HepG2 (cell line): ENCODE results near the gene CELSR2. TPM values are rescaled to one million over a fixed set of nuclear protein-coding genes. Genes with fewer than 3 reads are reported as not detected.

Experiments
- ADNP ChIP-seq: sonication (generic); formaldehyde crosslinking; IDR thresholded peaks from 2 replicates; pipeline ENCODE4 v1.4.0; 2020; ENCODE audit warnings: missing genetic modification reagents
- DNMT1 ChIP-seq: sonication (generic); formaldehyde crosslinking; IDR thresholded peaks from 2 replicates; pipeline ENCODE4 v1.5.1; 2020; ENCODE audit warnings: mild to moderate bottlenecking, missing genetic modification reagents
- GMEB2 ChIP-seq: IDR thresholded peaks from 2 replicates; pipeline ENCODE4 v1.6.1; 2016; ENCODE audit warnings: missing biosample characterization, missing genetic modification reagents, low read depth
- GTF2F1 ChIP-seq: fragments of 150-350 bp; IDR thresholded peaks from 2 replicates; pipeline ENCODE4 v1.6.1; 2014; ENCODE audit warnings: low read length
- MXD4 ChIP-seq: IDR thresholded peaks from 2 replicates; pipeline ENCODE4 v1.6.1; 2016; ENCODE audit warnings: mild to moderate bottlenecking, missing biosample characterization, missing genetic modification reagents
- NBN ChIP-seq: fragments of 450-650 bp; conservative IDR thresholded peaks from 2 replicates; pipeline ENCODE4 v1.6.1; 2017
- ZBTB4 ChIP-seq: sonication (generic); formaldehyde crosslinking; IDR thresholded peaks from 2 replicates; pipeline ENCODE4 v1.4.0; 2020; ENCODE audit warnings: missing genetic modification reagents, mild to moderate bottlenecking, borderline replicate concordance
- ZNF468 ChIP-seq: sonication (generic); formaldehyde crosslinking; IDR thresholded peaks from 2 replicates; pipeline ENCODE4 v1.8.0; 2022; ENCODE audit warnings: mild to moderate bottlenecking, moderate library complexity, missing genetic modification reagents
- ZNF552 ChIP-seq: sonication (generic); formaldehyde crosslinking; IDR thresholded peaks from 2 replicates; pipeline ENCODE4 v1.9.0; 2022; ENCODE audit warnings: missing genetic modification reagents, mild to moderate bottlenecking, borderline replicate concordance
- ZNF616 ChIP-seq: sonication (generic); formaldehyde crosslinking; IDR thresholded peaks from 2 replicates; pipeline ENCODE4 v1.5.0; 2020; ENCODE audit warnings: low read depth, mild to moderate bottlenecking, missing genetic modification reagents
- ZNF674 ChIP-seq: sonication (generic); formaldehyde crosslinking; IDR thresholded peaks from 2 replicates; pipeline ENCODE4 v1.5.0; 2020; ENCODE audit warnings: low read depth, mild to moderate bottlenecking, missing genetic modification reagents
- ZSCAN31 ChIP-seq: sonication (generic); formaldehyde crosslinking; IDR thresholded peaks from 2 replicates; pipeline ENCODE4 v1.5.0; 2020; ENCODE audit warnings: low read depth, mild to moderate bottlenecking, missing genetic modification reagents
- ZUFSP ChIP-seq: sonication (generic); formaldehyde crosslinking; IDR thresholded peaks from 2 replicates; pipeline ENCODE4 v1.9.0; 2021; ENCODE audit warnings: missing genetic modification reagents, mild to moderate bottlenecking, borderline replicate concordance
- polyA plus RNA-seq, 8 experiments: library from polyadenylated mRNA; depleted of rRNA in 3 of 8; stranded (reverse) in 7 of 8; unstranded in 1 of 8; fragments of >200 nt; fragmentation: Illumina TruSeq in 4 of 8; extraction: Trizol in 4 of 8; gene quantifications; 2 replicates each; pipeline versions ENCODE4 v1.2.1 to v1.2.3, GENCODE V29; 2011 to 2016; ENCODE audit warnings: low read depth in 4 of 8, missing spikeins in 1 of 8, mixed read lengths in 1 of 8; ENCODE audit not compliant: insufficient read depth in 1 of 8
- total RNA-seq, 5 experiments: library from RNA; depleted of rRNA; stranded (reverse); fragments of >200 nt; fragmentation: Illumina TruSeq; extraction: Trizol; gene quantifications; 2 replicates each; pipeline ENCODE4 v1.2.3, GENCODE V29; 2016; ENCODE audit warnings: low read depth in 1 of 5
- TF ChIP-seq, protein P1 (sequence below): sonication (generic); formaldehyde crosslinking; IDR thresholded peaks from 2 replicates; pipeline ENCODE4 v1.9.0; 2021; ENCODE audit warnings: missing genetic modification reagents, borderline replicate concordance
- TF ChIP-seq, protein P2 (sequence below): sonication (generic); formaldehyde crosslinking; IDR thresholded peaks from 2 replicates; pipeline ENCODE4 v1.8.1; 2023; ENCODE audit warnings: missing genetic modification reagents, inconsistent platforms, borderline replicate concordance

Gene CELSR2
- total and polyA plus RNA-seq, 2 of the 13 experiments (the other 11 are each of a cell fraction or from before 2014, with no cell fraction given): 4.0 to 6.6 TPM

GRCh38 chr1:109261006-109261405 lies 11.7 kb downstream of the CELSR2 start (continued):
- TF ChIP-seq GMEB2 (CRISPR knock-in tag) (no peak), ZNF674 (CRISPR knock-in tag) (no peak), ZNF468 (CRISPR knock-in tag) (no peak), ZBTB4 (CRISPR knock-in tag) (no peak), MXD4 (no peak), DNMT1 (no peak), GTF2F1 (no peak), NBN (no peak), ZNF552 (no peak), ADNP (CRISPR knock-in tag) (no peak), ZSCAN31 (CRISPR knock-in tag) (no peak), ZUFSP (CRISPR knock-in tag) (no peak), ZNF616 (no peak)
- TF ChIP-seq, protein P1, sequence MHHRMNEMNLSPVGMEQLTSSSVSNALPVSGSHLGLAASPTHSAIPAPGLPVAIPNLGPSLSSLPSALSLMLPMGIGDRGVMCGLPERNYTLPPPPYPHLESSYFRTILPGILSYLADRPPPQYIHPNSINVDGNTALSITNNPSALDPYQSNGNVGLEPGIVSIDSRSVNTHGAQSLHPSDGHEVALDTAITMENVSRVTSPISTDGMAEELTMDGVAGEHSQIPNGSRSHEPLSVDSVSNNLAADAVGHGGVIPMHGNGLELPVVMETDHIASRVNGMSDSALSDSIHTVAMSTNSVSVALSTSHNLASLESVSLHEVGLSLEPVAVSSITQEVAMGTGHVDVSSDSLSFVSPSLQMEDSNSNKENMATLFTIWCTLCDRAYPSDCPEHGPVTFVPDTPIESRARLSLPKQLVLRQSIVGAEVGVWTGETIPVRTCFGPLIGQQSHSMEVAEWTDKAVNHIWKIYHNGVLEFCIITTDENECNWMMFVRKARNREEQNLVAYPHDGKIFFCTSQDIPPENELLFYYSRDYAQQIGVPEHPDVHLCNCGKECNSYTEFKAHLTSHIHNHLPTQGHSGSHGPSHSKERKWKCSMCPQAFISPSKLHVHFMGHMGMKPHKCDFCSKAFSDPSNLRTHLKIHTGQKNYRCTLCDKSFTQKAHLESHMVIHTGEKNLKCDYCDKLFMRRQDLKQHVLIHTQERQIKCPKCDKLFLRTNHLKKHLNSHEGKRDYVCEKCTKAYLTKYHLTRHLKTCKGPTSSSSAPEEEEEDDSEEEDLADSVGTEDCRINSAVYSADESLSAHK (CRISPR knock-in tag): no peak
- TF ChIP-seq, protein P2, sequence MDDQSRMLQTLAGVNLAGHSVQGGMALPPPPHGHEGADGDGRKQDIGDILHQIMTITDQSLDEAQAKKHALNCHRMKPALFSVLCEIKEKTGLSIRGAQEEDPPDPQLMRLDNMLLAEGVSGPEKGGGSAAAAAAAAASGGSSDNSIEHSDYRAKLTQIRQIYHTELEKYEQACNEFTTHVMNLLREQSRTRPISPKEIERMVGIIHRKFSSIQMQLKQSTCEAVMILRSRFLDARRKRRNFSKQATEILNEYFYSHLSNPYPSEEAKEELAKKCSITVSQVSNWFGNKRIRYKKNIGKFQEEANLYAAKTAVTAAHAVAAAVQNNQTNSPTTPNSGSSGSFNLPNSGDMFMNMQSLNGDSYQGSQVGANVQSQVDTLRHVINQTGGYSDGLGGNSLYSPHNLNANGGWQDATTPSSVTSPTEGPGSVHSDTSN: no peak
